Activated CD4-positive, alpha-beta T cell treated with anti-CD3 and anti-CD28 coated beads for 4 hours (primary cell): ENCODE results near the gene RAB17.

ENCODE experiments used
- DNase-seq, 2 donors: peaks; one replicate each; pipeline ENCODE4 v3.0.0-alpha.2; 2020

Gene RAB17, protein sequence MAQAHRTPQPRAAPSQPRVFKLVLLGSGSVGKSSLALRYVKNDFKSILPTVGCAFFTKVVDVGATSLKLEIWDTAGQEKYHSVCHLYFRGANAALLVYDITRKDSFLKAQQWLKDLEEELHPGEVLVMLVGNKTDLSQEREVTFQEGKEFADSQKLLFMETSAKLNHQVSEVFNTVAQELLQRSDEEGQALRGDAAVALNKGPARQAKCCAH

DNA sequence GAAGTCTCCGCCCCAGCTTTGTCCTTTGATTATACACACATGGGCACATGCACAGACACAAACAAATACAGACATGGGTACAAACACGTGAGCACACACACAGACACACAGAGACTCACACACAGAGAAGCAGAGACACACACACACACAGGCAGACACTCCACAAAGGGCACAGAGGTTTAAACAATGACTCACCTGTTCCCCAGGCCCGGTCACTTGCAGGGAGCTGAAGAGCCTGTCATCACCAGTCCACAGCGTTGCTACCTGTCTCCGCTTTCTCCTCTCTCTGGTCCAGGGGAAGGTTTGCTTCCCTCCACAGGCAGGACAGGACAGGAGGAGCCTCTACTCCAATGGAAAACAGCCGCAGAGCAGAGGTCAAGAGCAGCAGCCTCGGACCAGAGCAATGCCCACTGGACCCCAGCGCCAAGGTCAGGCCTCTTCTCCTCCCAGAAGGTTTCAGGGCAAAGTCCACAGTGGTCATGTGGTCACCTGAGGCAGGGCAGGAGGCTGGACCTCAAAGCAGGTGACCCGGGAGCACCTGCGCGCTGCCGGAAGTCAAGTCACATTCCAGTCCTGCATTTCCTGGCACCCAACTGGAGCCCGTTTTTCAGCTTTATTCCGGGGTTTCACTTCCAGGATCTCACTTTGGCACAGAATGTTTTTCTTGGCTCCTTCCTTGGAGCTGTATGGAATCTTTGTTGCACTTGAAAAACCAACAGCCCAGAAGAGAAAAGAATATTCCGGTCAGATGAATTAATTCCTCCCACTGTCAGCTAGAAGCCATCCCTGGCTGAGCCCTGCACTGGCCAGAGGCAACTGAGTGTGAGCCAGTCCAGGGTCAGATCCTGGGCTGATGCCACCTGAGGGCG lies at the start of gene RAB17:
RAB17 (minus strand) TSS at position 463 of the 869 bp plus-strand sequence. CDS start 4,580 bp downstream, outside the sequence.
- no peak for DNase-seq

GRCh38 chr2:237639836-237640220 lies 49.3 kb upstream of the RAB17 start:
- no peak for DNase-seq

GRCh38 chr2:237639052-237639835 lies 48.7 kb upstream of the RAB17 start:
- no peak for DNase-seq

- no peak for DNase-seq
These were observed 47.6 kb upstream of the RAB17 start for GRCh38 chr2:237638176-237638575.

- no peak for DNase-seq
These were observed 47.0 kb upstream of the RAB17 start for GRCh38 chr2:237637429-237638135.

GRCh38 chr2:237636578-237636977 lies 46.0 kb upstream of the RAB17 start:
- no peak for DNase-seq

- no peak for DNase-seq
These were observed 42.6 kb upstream of the RAB17 start for GRCh38 chr2:237633061-237633561.

- no peak for DNase-seq
These were observed 41.5 kb upstream of the RAB17 start for GRCh38 chr2:237631801-237632585.

- no peak for DNase-seq
These were observed 40.7 kb upstream of the RAB17 start for GRCh38 chr2:237631007-237631785.

- DNase-seq = no peak
These were observed 39.9 kb upstream of the RAB17 start for GRCh38 chr2:237630216-237631000.

DNA sequence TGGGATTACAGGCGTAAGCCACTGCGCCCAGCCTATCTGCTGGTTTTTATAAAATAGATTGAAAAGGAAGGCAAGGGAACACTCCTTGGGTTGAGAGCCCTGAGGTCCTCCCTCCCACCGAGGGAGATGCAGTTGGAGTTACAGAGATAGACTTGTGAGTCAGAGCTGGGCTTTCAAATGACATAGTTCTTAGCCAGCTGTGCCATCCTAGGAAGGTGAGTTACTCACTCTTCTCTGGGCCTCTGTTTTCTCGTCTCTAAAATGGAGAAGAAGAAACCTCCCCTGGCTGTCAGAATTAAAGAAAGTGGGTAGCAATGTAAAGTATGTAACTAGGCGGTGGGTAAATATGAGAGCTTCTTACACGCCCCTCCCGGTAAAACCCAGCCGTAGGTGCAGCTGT lies 39.2 kb upstream of the RAB17 start:
- DNase-seq = no peak

GRCh38 chr2:237629188-237629534 lies 38.6 kb upstream of the RAB17 start:
- no peak for DNase-seq

GRCh38 chr2:237628247-237629187 lies 38.0 kb upstream of the RAB17 start:
- no peak for DNase-seq

GRCh38 chr2:237627441-237628246 lies 37.1 kb upstream of the RAB17 start, which contains the start of gene LRRFIP1:
LRRFIP1 (plus strand) TSS chr2:237627587; CDS start chr2:237627645, 58 bp downstream.
- no peak for DNase-seq

GRCh38 chr2:237626813-237627440 lies 36.4 kb upstream of the RAB17 start:
- DNase-seq = no peak

GRCh38 chr2:237625777-237626176 lies 35.2 kb upstream of the RAB17 start:
- no peak for DNase-seq

GRCh38 chr2:237625216-237625705 lies 34.7 kb upstream of the RAB17 start:
- no peak for DNase-seq
